ENCODE results near the gene LRRC32. TPM values are rescaled to one million over a fixed set of nuclear protein-coding genes. Genes with fewer than 3 reads are reported as not detected.
A peak's percentile ranks its signal among the peaks of the same experiment; 100 is the strongest.
"Not testable (repeated sequence)": the region's sequence is repeated elsewhere in the genome, so short reads cannot be mapped to it uniquely, and the experiment has no call there.

Gene LRRC32
- total RNA-seq, 1 donor from 2014 or later = 33.5 TPM

DNA sequence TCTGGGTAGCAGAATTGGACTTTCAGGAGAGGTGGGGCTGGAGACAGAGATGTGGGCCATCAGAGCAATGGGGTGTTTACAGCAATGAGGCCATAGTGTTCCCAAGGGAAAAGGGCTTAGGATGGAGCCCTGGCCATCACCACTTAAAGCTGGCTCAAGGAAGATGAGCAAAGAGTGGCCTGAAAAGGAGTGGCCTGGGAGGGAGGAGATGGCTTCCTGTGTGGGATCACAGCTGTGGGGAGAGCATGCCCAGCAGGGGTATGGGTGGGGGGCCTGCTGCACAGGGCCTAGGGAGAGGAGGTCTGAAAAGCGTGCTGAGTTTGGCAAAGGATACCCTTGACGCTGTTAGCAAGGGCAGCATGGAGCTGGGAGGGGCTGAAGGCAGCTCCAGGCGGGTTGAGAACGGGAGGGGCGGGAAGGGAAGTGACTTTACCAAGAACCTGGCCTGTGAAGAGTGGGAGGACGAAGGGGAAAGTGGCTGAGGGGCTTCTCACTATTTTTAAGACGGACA, 13.9 kb downstream of the LRRC32 start:
- intact Hi-C loops (cut with DNase I) = no loop called here
- peak; percentile 57 for DNase-seq (ENCODE audit: low spot score)

GRCh38 chr11:76656050-76656531, 14.5 kb downstream of the LRRC32 start:
- DNase-seq (ENCODE audit: low spot score) = peak; percentile 53
- intact Hi-C loops (cut with DNase I) = no loop called here

DNA sequence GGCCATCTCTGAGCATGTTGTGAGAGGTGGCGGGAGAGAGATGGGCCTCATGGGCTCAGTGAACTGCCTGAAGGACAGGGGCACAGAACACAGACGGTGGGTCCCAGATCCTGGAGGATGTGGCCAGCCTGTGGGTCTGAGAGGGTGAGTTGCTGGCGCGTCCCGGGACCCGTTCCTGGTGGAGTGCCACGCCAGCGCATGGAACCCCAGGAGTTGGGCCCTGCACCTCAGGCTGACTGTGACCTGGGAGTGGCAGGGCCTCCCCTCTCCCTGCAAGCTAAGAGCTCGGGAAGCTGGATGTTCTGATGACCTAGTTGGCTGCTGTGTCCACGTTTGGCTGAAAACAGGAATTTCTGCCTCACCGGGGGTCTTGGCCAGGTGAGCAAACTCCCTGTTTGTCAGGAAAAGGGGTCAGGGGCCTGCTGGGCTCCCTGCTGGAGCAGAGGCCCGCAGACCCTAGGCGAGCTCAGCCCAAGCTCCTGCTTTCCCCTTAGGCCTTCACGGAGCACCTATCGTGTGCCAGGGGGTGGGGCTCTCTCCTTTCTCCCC, 15.0 kb downstream of the LRRC32 start:
- DNase-seq (ENCODE audit: low spot score) = peak; percentile 76
- intact Hi-C loops (cut with DNase I) = no loop called here

DNA sequence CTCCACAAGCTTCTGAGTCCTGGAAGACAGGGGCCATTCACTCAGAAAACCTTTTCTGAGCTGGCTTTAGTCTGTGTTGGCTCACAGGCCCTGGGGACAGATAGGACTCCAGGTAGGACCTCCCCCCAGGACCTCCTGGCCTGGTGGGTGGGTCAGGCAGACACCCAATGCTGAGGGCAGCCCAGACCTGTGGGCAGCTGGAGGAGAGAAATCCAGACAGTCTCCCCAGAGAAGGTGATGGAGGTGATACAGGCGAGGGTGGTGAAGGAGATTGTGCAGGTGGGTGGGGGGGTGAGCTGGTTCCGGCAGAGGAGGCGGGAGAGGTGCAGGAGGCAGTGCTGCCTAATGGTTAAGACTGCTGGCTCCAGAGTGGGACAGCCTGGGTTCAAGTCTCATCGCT, 15.6 kb downstream of the LRRC32 start:
- intact Hi-C loops (cut with DNase I) = loop anchor here (5.0 kb wide), 1 partner anchor 48 kb away; no protein-coding TSS in a partner anchor
- peak; percentile 74 for DNase-seq (ENCODE audit: low spot score)

DNA sequence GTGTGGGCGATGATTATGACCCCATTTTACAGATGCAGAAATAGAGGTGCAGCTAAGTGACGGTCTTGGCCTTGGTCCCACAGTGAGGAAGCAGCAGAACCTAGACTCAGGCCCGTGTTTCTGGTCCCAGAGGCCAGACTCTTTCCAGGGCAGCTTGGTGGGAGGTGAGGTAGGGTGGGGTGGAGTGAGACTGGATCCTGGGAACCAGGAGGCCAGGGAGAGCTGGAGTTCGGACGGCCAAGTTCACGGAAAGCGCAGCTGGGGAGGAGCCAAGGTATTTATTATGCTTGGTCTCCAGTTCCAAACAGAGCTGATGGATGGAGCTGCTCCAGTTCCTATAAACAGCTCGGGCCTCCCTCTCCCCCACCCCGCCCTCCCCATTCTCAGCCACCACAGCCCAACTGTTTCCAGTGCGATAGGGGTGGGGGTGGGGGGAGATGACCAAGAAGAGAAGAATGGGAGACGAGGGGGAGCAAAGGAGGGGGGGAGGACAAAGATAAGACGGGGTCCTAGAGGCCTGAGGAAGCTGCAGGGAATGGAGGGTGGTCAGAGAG, 16.2 kb downstream of the LRRC32 start:
- intact Hi-C loops (cut with DNase I) = loop anchor here (5.0 kb wide), 1 partner anchor 47 kb away; no protein-coding TSS in a partner anchor
- peak; percentile 76 for DNase-seq (ENCODE audit: low spot score)

- intact Hi-C loops (cut with DNase I) = loop anchor here (5.0 kb wide), 1 partner anchor 46 kb away; no protein-coding TSS in a partner anchor
- no peak for DNase-seq (ENCODE audit: low spot score)
These were observed 16.8 kb downstream of the LRRC32 start for GRCh38 chr11:76653674-76654284.

- DNase-seq (ENCODE audit: low spot score) = peak; percentile 53
These were observed 17.4 kb downstream of the LRRC32 start for GRCh38 chr11:76653012-76653673.

DNA sequence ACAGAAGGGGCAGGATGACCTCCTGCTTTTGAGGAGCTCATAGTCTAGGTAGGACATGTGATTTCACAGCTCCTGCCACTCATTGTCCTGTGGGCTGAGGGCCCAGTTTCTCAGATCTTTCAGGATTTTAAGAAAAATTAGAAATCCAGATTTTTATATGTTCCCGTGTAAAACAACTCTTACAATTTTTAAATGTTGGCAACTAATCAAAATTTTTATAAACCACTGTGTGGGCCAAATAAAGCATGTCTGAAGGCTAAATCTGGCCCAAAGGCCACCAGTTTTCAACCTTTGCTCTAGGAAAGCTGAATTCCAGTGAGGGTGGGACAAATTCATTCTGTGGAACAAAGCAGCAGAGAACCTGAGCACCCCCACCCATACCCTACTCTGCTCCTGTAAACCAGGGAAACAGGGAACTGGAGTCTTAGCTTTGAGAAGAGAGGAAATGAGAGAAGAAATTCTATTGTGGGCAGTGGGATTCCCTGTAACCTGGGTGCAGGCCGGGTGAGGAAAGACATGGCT, 20.6 kb downstream of the LRRC32 start:
- intact Hi-C loops (cut with DNase I) = loop anchor here (5.0 kb wide), 1 partner anchor 43 kb away; no protein-coding TSS in a partner anchor
- peak; percentile 27 for DNase-seq (ENCODE audit: low spot score)

More at GRCh38 chr11:76653012-76653673, 17.4 kb downstream of the LRRC32 start:
- intact Hi-C loops (cut with DNase I) = loop anchor here (5.0 kb wide), 1 partner anchor 46 kb away; no protein-coding TSS in a partner anchor

GRCh38 chr11:76649011-76649410, 21.5 kb downstream of the LRRC32 start:
- intact Hi-C loops (cut with DNase I) = no loop called here
- peak; percentile 4 for DNase-seq (ENCODE audit: low spot score)

- intact Hi-C loops (cut with DNase I) = no loop called here
- DNase-seq (ENCODE audit: low spot score) = no peak
These were observed 22.5 kb downstream of the LRRC32 start for GRCh38 chr11:76648061-76648460.

DNA sequence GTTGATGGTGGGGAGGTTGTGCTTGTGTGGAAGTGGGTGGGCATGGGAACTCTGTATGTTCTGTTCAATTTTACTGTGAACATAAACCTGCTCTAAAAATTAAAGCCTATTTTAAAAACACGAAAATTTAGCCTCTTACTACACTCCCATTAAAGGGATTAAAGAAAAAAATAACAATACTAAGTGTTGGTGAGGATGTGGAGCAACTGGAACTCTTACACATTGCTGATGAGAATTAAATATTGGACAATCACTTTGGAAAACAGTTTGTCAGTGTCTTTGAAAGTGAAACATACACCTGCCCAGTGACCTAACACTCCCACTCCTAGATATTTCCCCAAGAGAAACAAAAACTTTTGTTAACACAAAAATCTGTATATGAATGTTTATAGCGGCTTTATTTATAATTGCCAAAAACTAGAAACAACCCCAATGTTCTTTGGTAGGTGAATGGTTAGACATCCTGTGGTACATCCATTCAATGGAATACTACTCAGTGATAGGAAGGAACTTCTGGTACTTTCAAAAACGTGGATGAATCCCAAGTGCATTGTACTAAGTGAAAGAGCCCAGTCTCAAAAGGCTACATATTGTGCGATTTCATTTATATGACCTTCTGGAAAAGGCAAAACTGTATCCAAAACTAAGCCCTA, 23.5 kb downstream of the LRRC32 start:
- intact Hi-C loops (cut with DNase I) = no loop called here
- no peak for DNase-seq (ENCODE audit: low spot score)

GRCh38 chr11:76644591-76644990, 26.0 kb downstream of the LRRC32 start:
- intact Hi-C loops (cut with DNase I) = no loop called here
- DNase-seq (ENCODE audit: low spot score) = no peak

- DNase-seq (ENCODE audit: low spot score); intact Hi-C loops (cut with DNase I): not testable (repeated sequence)
These were observed 26.8 kb downstream of the LRRC32 start for GRCh38 chr11:76643711-76644110.

DNA sequence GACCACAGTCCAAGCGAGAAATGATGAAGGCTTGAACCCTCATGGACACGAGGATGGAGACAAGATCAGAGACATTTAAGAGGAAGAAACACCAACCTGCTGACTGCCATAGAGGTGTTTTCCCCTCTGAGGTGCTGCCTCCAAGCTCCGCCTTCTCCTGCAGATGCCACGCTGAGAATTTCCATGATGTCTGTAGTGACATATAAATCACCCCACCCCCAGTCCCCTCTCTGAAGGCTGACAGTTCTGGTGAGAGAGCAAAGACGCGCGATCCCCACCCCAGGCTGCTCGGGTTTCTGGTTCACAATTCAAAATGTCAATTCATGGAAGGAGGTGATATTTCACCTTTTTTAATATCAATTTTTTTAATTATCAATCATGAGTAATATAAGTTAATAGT, 28.2 kb downstream of the LRRC32 start:
- intact Hi-C loops (cut with DNase I) = no loop called here
- DNase-seq (ENCODE audit: low spot score) = no peak

DNA sequence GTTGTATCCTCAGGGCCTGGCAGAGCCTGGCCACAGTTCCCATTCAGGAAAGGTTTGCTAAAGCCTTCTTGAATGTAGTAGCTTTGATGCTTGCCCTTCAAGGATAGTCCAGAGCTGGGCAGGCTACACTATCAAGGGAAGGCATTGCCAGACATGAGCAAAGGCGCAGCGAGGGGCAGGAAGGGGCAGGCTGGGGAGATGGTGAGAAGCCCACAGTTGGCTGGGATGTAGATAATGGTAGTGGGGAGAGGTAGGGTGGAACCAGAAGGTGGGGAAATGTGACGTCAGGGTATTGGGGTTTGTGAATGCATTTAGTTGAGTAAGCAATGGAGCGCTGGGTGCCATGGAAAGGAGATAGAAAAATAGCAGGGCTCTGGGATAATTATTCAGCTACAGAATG, 28.6 kb downstream of the LRRC32 start:
- DNase-seq (ENCODE audit: low spot score) = no peak
- intact Hi-C loops (cut with DNase I) = no loop called here

- intact Hi-C loops (cut with DNase I) = no loop called here
- DNase-seq (ENCODE audit: low spot score) = no peak
These were observed 30.0 kb downstream of the LRRC32 start for GRCh38 chr11:76640501-76640900.

DNA sequence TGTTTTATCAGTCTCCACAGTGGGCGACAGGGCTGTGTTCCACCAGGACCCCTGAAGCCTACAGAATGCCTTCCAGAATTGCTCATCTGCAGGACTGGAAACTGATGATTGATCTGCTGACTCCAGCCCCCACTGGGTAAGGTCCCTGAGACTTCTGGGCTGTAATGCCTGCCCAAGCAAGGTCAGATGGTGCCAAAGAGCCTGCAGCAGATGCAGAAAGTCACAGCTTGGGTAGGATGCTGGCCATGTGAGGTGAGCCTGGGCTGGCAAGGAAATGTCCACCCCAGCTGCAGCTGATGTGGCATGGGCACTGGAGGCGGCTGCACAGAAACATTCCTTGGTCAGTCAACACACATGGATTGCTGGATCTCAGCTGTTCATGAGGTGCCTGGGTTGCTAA, 30.9 kb downstream of the LRRC32 start:
- no peak for DNase-seq (ENCODE audit: low spot score)
- intact Hi-C loops (cut with DNase I) = no loop called here

GRCh38 chr11:76638270-76639197, 32.0 kb downstream of the LRRC32 start:
- DNase-seq (ENCODE audit: low spot score) = no peak
- intact Hi-C loops (cut with DNase I) = no loop called here

Measured in cardiac septum (tissue), 1 donor.